Ovary (tissue), 3 donors: ENCODE results near the gene CD99L2.

Experiments
- CTCF ChIP-seq, 3 donors: fragments of 450-650 bp in 2 of 3; fragments of 200-600 bp in 1 of 3; IDR thresholded peaks; one replicate each; pipeline versions ENCODE4 v1.5.1 to v1.8.0; 2016 to 2022; ENCODE audit warnings: antibody characterized with exemption in 3 of 3, mild to moderate bottlenecking in 1 of 3
- EP300 ChIP-seq: sonication (generic); formaldehyde crosslinking; IDR thresholded peaks from one replicate; pipeline ENCODE4 v1.6.1; 2017; ENCODE audit warnings: antibody characterized with exemption
- POLR2A ChIP-seq: fragments of 450-650 bp; IDR thresholded peaks from one replicate; pipeline ENCODE4 v1.6.1; 2017; ENCODE audit warnings: antibody characterized with exemption, mild to moderate bottlenecking, moderate library complexity
- donor health status: DM: no; HTN: no; CAD: no.

DNA sequence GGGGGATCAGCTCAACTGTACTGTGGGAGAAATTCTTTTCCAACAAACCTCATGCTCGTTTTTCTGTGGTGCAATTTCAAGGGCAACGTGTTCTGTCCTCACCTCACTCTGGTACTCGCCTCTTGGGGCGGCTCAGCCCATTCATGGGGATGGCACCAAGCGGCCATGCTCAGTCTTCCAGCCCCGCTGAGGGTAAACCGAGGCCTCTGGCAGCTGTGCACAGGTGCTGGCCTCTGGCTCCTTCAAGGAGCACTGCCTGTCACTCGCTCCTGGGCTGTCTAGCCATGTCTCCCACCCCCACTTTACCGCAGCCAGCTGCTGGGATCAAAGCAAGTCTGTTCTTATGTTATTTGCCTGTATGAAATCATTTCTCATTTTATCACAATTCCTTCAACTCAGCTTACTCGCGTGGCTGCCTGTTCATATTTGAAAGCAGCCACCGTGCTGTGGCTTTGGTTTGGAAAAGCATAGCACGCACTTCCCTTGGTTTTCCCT, 135.1 kb downstream of the CD99L2 start:
- TF ChIP-seq CTCF (IDR thresholded peaks at IDR 0.05) (no peak), POLR2A (no peak), EP300 (no peak)
